WTC11 (cell line): ENCODE measurements around the gene MMP3.

Source experiments
- ATF6 ChIP-seq: sonication (generic); formaldehyde crosslinking; IDR thresholded peaks from 2 replicates; pipeline ENCODE4 v1.8.1; 2023; ENCODE audit warnings: mild to moderate bottlenecking, missing genetic modification reagents
- CREB1 ChIP-seq: sonication (generic); formaldehyde crosslinking; IDR thresholded peaks from 2 replicates; pipeline ENCODE4 v1.8.0; 2023; ENCODE audit warnings: mild to moderate bottlenecking, missing genetic modification reagents
- CTCF ChIP-seq: fragments of 200-600 bp; IDR thresholded peaks from 2 replicates; pipeline ENCODE4 v1.8.0; 2022; ENCODE audit warnings: antibody characterized with exemption
- ESRRA ChIP-seq: sonication (generic); formaldehyde crosslinking; IDR thresholded peaks from 2 replicates; pipeline ENCODE4 v1.8.1; 2022; ENCODE audit warnings: mild to moderate bottlenecking, missing genetic modification reagents, borderline replicate concordance
- FOXK1 ChIP-seq: sonication (generic); formaldehyde crosslinking; IDR thresholded peaks from 2 replicates; pipeline ENCODE4 v1.8.0; 2022; ENCODE audit warnings: mild to moderate bottlenecking, moderate library complexity, missing genetic modification reagents
- MAX ChIP-seq: sonication (generic); formaldehyde crosslinking; IDR thresholded peaks from 2 replicates; pipeline ENCODE4 v1.8.0; 2022; ENCODE audit warnings: mild to moderate bottlenecking, missing genetic modification reagents
- MXD4 ChIP-seq: fragments of 250-450 bp; sonication (Bioruptor Pico); IDR thresholded peaks from 2 replicates; pipeline ENCODE4 v1.8.0; 2021; ENCODE audit warnings: mild to moderate bottlenecking, moderate library complexity, borderline replicate concordance
- PRDM15 ChIP-seq: sonication (generic); formaldehyde crosslinking; IDR thresholded peaks from 2 replicates; pipeline ENCODE4 v1.8.0; 2022; ENCODE audit warnings: missing genetic modification reagents
- RORB ChIP-seq: fragments of 250-450 bp; sonication (Bioruptor Pico); IDR thresholded peaks from 2 replicates; pipeline ENCODE4 v1.9.0; 2021; ENCODE audit warnings: mild to moderate bottlenecking
- USF2 ChIP-seq: sonication (generic); formaldehyde crosslinking; IDR thresholded peaks from 2 replicates; pipeline ENCODE4 v1.8.1; 2023; ENCODE audit warnings: mild to moderate bottlenecking, missing genetic modification reagents, moderate library complexity

- TF ChIP-seq CTCF (no peak), USF2 (CRISPR knock-in tag) (no peak), FOXK1 (CRISPR knock-in tag) (no peak), CREB1 (CRISPR knock-in tag) (no peak), MXD4 (no peak), MAX (CRISPR knock-in tag) (no peak), ATF6 (CRISPR knock-in tag) (no peak), PRDM15 (no peak), ESRRA (no peak), RORB (CRISPR knock-in tag) (no peak)
Measured at GRCh38 chr11:102806296-102806695, 37.1 kb downstream of the MMP3 start.
